Measurements from ENCODE around the gene C1orf232.

The C1orf232 gene

GRCh38 chr1:26124418-26125331, 44.1 kb downstream of the C1orf232 start:
- DNase-seq (ENCODE audit: low read depth): no peak

GRCh38 chr1:26122988-26123973, 45.5 kb downstream of the C1orf232 start:
- DNase-seq (ENCODE audit: low read depth): peak; percentile 45

GRCh38 chr1:26121854-26122773, 46.6 kb downstream of the C1orf232 start:
- DNase-seq (ENCODE audit: low read depth): no peak

DNA sequence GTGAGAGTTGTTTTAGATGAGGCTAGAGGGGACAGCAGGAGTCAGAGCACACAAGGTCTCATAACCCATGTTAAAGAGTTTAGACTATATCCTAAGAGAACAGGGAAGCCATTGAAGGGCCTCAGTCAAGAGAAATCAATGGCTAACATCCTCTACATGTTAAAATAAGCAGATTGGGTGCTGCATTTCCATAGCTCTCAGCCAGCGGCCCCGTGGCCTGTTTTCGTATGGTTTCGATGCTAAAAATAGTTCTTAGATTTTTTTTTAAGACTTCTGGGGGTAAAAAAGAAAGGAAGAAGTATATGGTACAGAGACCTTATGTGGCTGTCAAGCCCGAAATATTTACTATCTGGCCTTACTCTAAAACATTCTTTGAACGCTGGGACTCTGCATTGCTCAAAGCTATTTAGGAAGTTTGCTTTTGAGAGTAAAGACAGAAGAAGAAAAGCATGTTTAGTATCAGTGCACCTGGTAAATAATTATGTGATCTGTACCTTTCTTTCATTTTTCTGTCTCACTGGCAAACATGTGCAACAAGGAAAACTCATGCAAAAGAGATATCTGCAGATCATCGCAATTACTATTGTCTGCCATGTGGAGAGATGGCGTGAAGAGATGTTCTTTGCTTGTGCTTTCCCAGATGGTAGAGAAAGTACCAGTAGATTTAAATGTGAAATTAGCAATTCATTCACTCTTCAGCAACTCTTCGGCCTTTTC, 48.7 kb downstream of the C1orf232 start:
- no peak for DNase-seq (ENCODE audit: low read depth)

- DNase-seq (ENCODE audit: low read depth): no peak
Observed at GRCh38 chr1:26114165-26114927, 54.4 kb downstream of the C1orf232 start.
